Keratinocyte (primary cell): ENCODE data around the gene SCAPER. TPM values are rescaled to one million over a fixed set of nuclear protein-coding genes. Genes with fewer than 3 reads are reported as not detected.

Source experiments
- DNase-seq: peaks from one replicate; pipeline ENCODE4 v3.0.0-alpha.2; 2011; ENCODE audit warnings: low read depth, missing footprints, low spot score
- FAIRE-seq: peaks from 2 replicates; lab custom pipeline; 2011; peaks lifted over from hg19 to GRCh38; lab: Jason Lieb, UNC
- H2AFZ ChIP-seq: 2 replicates; pipeline ENCODE4 v1.6.0; 2012; ENCODE audit warnings: low read length, control low read depth, inconsistent platforms; ENCODE audit not compliant: control insufficient read depth
- H3K27ac ChIP-seq: 2 replicates; pipeline ENCODE4 v1.5.1; 2011; ENCODE audit warnings: low read length; ENCODE audit not compliant: control insufficient read depth, insufficient read depth
- H3K27me3 ChIP-seq: 3 replicates; pipeline ENCODE4 v1.6.0; 2011; ENCODE audit warnings: low read length; ENCODE audit not compliant: control insufficient read depth, insufficient read depth; ENCODE audit errors: extremely low read depth
- H3K36me3 ChIP-seq, 2 experiments: 2 replicates in 1 of 2; 3 replicates in 1 of 2; pipeline ENCODE4 v1.5.1; 2011; ENCODE audit warnings: low read length in 2 of 2, mild to moderate bottlenecking in 1 of 2; ENCODE audit not compliant: control insufficient read depth in 2 of 2, insufficient read depth in 2 of 2; ENCODE audit errors: extremely low read depth in 1 of 2
- H3K4me1 ChIP-seq: 3 replicates; pipeline ENCODE4 v1.5.1; 2011; ENCODE audit warnings: low read length; ENCODE audit not compliant: control insufficient read depth, insufficient read depth; ENCODE audit errors: extremely low read depth
- H3K4me2 ChIP-seq: 3 replicates; pipeline ENCODE4 v1.6.0; 2011; ENCODE audit warnings: low read depth, low read length; ENCODE audit not compliant: control insufficient read depth, insufficient read depth; ENCODE audit errors: extremely low read depth
- H3K4me3 ChIP-seq, 3 experiments: fragments of 200-600 bp in 1 of 3; sonication (generic) in 1 of 3; 2 replicates in 2 of 3; 3 replicates in 1 of 3; pipeline ENCODE4 v1.5.1; 2011 to 2016; ENCODE audit warnings: low read length in 3 of 3, mild to moderate bottlenecking in 3 of 3, control low read depth in 2 of 3, inconsistent platforms in 1 of 3, low read depth in 1 of 3, mixed read lengths in 1 of 3, mixed run types in 1 of 3, moderate library complexity in 1 of 3; ENCODE audit not compliant: control insufficient read depth in 2 of 3, insufficient read depth in 2 of 3; ENCODE audit errors: extremely low read depth in 1 of 3
- H3K79me2 ChIP-seq: 2 replicates; pipeline ENCODE4 v1.6.0; 2012; ENCODE audit warnings: low read length; ENCODE audit not compliant: control insufficient read depth, insufficient read depth
- H3K9ac ChIP-seq: 3 replicates; pipeline ENCODE4 v1.6.0; 2011; ENCODE audit warnings: low read length; ENCODE audit not compliant: control insufficient read depth, insufficient read depth; ENCODE audit errors: extremely low read depth
- H3K9me1 ChIP-seq: 3 replicates; pipeline ENCODE4 v1.6.0; 2011; ENCODE audit warnings: low read length; ENCODE audit not compliant: control insufficient read depth, insufficient read depth; ENCODE audit errors: extremely low read depth
- H3K9me3 ChIP-seq: 2 replicates; pipeline ENCODE4 v1.5.1; 2012; ENCODE audit warnings: low read depth, low read length; ENCODE audit not compliant: control insufficient read depth
- H4K20me1 ChIP-seq: 3 replicates; pipeline ENCODE4 v1.6.0; 2011; ENCODE audit warnings: low read length; ENCODE audit not compliant: control insufficient read depth, insufficient read depth; ENCODE audit errors: extremely low read depth
- EZH2 ChIP-seq: IDR thresholded peaks from one replicate; pipeline ENCODE4 v1.6.1; 2012; ENCODE audit warnings: inconsistent platforms, mild to moderate bottlenecking, low read length, moderate library complexity
- dilution Hi-C: fragments of 300-500 bp; cut with MboI; formaldehyde crosslinking; loops from one replicate; pipeline ENCODE4 v1.7.0; 2020; ENCODE audit warnings: low sequenced_read_pairs; ENCODE audit not compliant: extremely low pct_ligation_motif_present
- polyA plus RNA-seq, 5 experiments: library from polyadenylated mRNA; depleted of rRNA in 3 of 5; stranded (reverse) in 3 of 5; stranded (forward) in 1 of 5; unstranded in 1 of 5; fragments of >200 nt; gene quantifications; 1 replicate in 1 of 5; 2 replicates in 3 of 5; 3 replicates in 1 of 5; pipeline versions ENCODE4 v1.2.1 to v1.2.3, GENCODE V29; 2011 to 2012; ENCODE audit warnings: missing spikeins in 2 of 5, low read depth in 1 of 5, low replicate concordance in 1 of 5
- TF ChIP-seq, protein P1 (sequence below), 3 experiments: IDR thresholded peaks in 1 of 3; conservative IDR thresholded peaks in 1 of 3; optimal IDR thresholded peaks in 1 of 3; 2 replicates in 2 of 3; 3 replicates in 1 of 3; pipeline versions ENCODE3 to v1.5.1; 2011; ENCODE audit warnings: low read length in 3 of 3, mild to moderate bottlenecking in 3 of 3, moderate library complexity in 2 of 3, control low read depth in 1 of 3, inconsistent platforms in 1 of 3; ENCODE audit not compliant: insufficient read depth in 2 of 3; ENCODE audit errors: extremely low read depth in 1 of 3

SCAPER gene
- polyA plus RNA-seq, 1 donor (not counting 4 experiments of a cell fraction or from before 2014, with no cell fraction given): 5.2 TPM

DNA sequence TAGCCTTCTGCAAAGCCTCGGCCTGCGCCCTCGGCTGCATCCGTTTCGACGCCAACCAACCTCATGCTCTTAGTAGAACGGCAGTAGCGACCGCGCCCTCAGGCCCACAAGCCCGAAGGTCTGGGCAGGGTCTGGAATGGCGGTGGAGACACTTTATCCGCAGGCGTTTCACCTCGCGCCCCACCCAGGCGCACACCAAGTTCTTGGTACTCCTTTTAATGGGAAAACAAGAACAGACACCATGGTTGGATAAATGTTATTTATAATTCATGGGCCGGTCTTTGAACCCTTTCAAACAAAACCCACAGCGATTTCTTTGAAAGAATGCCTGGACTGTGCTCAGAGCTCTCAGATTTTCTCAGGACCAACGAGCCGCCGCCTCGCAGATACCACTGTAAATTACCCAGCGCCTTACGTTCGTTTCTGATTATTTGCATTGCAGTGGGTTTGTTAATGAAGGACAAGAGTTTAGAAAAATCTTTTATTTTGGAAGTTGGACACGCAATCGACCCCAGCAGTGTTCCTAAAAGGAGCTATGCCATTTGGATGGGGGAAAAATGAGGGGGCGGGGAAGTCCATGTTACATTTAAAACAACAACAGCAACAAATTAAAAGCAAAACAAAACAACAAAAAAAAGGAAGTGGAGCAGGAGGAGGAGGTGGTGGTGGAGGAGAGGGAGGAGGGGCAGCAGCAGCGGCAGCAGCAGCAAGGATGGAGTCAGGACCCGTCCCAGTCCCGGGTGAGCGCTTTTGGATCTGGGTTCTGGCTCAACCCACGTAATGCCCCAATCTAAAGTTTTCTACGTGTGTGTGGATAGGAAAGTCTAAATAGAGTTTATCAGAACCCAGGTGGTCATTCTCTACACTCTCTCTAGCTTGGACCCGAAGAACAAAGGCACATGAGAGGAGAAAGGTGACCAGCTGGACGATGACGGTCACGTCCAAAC lies 569.6 kb downstream of the SCAPER start:
- no peak for DNase-seq
- no peak overlapping the region for H3K27ac ChIP-seq
- H2AFZ ChIP-seq: no peak overlapping the region
- H3K9me3 ChIP-seq: peaks cover 4% of the 10 kb centered on the region
- H3K4me1 ChIP-seq: peaks cover 12% of the 10 kb centered on the region
- H3K79me2 ChIP-seq: no peaks in the 10 kb centered on the region
- no peaks in the 10 kb centered on the region for H3K36me3 ChIP-seq
- H3K9me1 ChIP-seq: no peaks in the 10 kb centered on the region
- peak overlapping the region in 1 of 3 experiments; percentile 52 for H3K4me3 ChIP-seq
- dilution Hi-C loops: no loop called here
- TF ChIP-seq, protein P1, sequence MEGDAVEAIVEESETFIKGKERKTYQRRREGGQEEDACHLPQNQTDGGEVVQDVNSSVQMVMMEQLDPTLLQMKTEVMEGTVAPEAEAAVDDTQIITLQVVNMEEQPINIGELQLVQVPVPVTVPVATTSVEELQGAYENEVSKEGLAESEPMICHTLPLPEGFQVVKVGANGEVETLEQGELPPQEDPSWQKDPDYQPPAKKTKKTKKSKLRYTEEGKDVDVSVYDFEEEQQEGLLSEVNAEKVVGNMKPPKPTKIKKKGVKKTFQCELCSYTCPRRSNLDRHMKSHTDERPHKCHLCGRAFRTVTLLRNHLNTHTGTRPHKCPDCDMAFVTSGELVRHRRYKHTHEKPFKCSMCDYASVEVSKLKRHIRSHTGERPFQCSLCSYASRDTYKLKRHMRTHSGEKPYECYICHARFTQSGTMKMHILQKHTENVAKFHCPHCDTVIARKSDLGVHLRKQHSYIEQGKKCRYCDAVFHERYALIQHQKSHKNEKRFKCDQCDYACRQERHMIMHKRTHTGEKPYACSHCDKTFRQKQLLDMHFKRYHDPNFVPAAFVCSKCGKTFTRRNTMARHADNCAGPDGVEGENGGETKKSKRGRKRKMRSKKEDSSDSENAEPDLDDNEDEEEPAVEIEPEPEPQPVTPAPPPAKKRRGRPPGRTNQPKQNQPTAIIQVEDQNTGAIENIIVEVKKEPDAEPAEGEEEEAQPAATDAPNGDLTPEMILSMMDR (optimal IDR thresholded peaks at IDR 0.05 in 1 of 3, IDR thresholded peaks at IDR 0.05 in 1 of 3, conservative IDR thresholded peaks at IDR 0.05 in 1 of 3; ENCODE audit: extremely low read depth in 1 of 3, insufficient read depth in 2 of 3, low read length in 3 of 3): no peak
- peak; percentile 68 for TF ChIP-seq EZH2
- no peak overlapping the region for H3K9ac ChIP-seq
- H4K20me1 ChIP-seq: peaks cover 5% of the 10 kb centered on the region
- no peak for FAIRE-seq
- peak overlapping the region; percentile 33 for H3K4me2 ChIP-seq
- H3K27me3 ChIP-seq: peaks cover 67% of the 10 kb centered on the region

DNA sequence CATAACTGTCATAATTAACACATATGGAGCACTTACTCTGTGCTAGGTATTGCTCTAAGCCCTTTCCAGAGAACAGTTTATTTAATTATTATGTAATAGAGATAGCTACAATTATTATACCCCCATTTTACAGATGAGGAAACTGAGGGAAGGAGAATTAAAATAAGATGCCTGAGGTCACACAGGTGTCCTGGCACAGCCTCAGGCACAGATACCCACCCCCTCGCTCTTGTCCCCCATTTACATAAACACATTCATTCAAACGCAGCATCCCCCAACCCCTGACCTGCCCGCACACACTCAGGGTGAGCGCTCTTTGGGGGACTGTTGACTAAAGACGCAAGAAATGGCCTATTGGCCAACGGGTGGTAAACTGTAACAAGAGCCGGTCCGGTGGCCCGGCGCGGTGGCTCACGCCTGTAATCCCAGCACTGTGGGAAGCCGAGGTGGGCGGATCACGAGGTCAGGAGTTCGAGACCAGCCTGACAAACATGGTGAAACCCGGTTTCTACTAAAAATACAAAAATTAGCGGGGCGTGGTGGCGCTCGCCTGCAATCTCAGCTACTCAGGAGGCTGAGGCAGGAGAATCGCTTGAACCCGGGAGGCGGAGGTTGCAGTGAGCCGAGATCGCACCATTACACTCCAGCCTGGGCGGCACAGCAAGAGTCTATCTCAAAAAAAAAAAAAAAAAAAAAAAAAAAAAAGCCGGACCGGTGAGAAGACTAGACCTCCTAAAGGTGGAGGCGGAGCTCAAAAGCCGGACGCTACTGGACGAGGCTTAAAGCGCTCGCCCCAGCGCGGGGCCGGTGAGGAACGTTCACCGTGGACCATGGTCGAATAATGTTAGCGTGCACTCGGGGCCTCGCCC lies 570.5 kb downstream of the SCAPER start:
- Histone ChIP-seq H3K27me3 (peaks cover 58% of the 10 kb centered on the region), H3K9ac (no peak overlapping the region), H3K4me3 (no peak overlapping the region), H3K4me2 (no peak overlapping the region), H3K79me2 (no peaks in the 10 kb centered on the region), H3K36me3 (no peaks in the 10 kb centered on the region), H3K27ac (no peak overlapping the region), H3K9me3 (peaks cover 4% of the 10 kb centered on the region), H3K9me1 (no peaks in the 10 kb centered on the region), H3K4me1 (peaks cover 4% of the 10 kb centered on the region), H4K20me1 (peaks cover 5% of the 10 kb centered on the region), H2AFZ (no peak overlapping the region)
- no peak for DNase-seq
- no peak for TF ChIP-seq EZH2
- TF ChIP-seq, protein P1 (optimal IDR thresholded peaks at IDR 0.05 in 1 of 3, IDR thresholded peaks at IDR 0.05 in 1 of 3, conservative IDR thresholded peaks at IDR 0.05 in 1 of 3; ENCODE audit: extremely low read depth in 1 of 3, insufficient read depth in 2 of 3, low read length in 3 of 3): no peak
- no peak for FAIRE-seq
- dilution Hi-C loops: no loop called here
